Measurements from ENCODE around the gene ACTL8.

The ACTL8 gene, protein sequence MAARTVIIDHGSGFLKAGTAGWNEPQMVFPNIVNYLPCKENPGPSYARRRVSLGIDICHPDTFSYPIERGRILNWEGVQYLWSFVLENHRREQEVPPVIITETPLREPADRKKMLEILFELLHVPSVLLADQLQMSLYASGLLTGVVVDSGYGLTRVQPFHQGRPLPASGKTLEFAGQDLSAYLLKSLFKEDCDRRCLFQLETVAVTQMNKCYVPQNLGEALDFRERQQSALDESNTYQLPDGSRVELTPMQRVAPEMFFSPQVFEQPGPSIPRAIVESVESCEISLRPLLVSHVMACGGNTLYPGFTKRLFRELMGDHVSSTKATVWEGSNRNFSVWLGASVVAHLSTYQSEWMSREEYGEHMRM

GRCh38 chr1:17755120-17755519, at the start of gene ACTL8:
TSS of gene ACTL8 (plus strand) at chr1:17755333. CDS start at chr1:17823009, 67,676 bp downstream.
- DNase-seq (ENCODE audit: low read depth): no peak

- DNase-seq (ENCODE audit: low read depth): no peak
Observed at GRCh38 chr1:17706445-17706844, 48.7 kb upstream of the ACTL8 start.

- no peak for DNase-seq (ENCODE audit: low read depth)
Observed at GRCh38 chr1:17709981-17710380, 45.2 kb upstream of the ACTL8 start.

- no peak for DNase-seq (ENCODE audit: low read depth)
Observed at GRCh38 chr1:17710889-17711576, 44.1 kb upstream of the ACTL8 start.

GRCh38 chr1:17711577-17711910, 43.6 kb upstream of the ACTL8 start:
- no peak for DNase-seq (ENCODE audit: low read depth)

DNA sequence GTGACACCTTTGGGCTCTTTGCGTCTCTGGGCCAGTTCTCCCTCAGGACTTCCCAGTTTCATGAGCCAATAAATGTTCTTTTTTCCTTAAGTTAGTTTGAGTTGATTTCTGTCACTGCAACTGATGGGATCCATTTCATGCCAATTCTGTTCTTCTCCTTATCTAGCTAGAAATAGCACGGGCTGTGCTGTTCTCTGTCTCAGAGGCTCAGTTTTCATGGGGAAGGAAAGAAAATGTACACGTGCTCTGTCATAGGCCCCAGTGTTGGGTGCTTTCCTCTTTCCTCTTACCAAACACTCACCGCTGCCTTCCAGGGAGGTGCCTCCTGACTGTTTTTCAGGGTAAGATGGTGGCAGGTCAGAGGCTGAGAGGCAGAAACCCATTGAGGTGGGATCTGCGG, 43.2 kb upstream of the ACTL8 start:
- DNase-seq (ENCODE audit: low read depth): no peak

DNA sequence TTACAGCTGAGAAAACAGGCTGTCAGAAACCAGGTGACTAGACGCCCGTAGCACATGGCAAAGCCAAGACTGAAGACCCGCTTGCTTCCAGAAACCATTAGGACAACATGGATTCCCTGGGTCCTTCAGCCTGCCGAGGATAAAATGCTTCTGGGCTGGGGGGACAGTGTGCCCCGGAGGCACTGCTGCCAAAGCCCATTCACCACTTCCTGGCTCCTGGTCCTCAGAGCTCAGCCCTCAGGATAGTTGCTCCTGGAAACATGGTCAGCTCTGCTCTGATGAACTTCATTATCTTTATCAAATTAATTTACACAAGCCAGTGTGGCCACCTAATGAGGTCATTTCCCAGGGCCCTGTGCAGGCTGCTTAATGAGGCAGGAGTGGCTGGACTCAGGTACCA, 41.1 kb upstream of the ACTL8 start:
- no peak for DNase-seq (ENCODE audit: low read depth)

DNA sequence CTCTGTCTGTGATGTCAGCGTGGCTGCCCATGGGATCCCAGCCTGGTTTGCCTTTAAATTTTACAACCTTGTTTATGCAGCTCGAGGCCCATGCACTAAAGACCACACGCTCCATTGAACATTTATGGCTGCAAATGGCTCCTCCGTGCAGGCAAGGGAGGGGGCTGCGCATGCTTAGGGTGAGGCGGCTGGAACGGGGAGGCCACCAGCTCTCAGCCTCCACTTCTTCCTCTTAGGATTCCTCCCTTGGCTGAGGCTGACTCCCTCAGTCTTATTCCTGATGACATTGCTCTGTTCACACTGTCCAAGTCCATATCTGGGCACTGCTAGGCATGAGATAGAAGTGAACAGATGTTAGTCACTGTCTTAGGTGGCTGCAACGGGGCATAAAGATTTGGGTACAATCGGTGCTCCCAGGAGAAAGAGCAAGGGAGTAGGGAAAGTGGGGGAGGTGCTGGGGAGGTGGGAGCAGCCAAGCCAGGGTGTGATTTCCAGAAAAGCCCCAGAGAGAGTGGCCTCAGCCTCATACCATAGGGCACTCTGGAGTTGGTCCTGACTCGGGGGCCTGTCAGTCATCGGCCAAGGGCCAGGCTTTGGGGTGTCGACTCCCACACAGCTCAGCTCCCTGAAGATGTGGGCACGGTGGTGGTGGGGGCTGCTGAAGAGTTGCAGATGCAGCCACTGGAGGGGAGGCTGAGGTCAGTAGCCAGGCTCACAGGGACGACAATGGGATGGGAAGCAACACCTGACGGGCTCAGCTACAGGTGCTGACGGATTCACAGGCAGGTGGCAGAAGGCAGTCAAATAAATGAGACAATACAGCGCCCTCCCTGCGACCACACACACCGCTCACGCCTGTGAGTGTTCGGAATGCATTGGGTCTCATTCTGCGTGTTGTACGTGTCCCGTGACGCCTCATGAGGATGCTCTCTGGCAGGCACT, 37.3 kb upstream of the ACTL8 start:
- DNase-seq (ENCODE audit: low read depth): no peak

DNA sequence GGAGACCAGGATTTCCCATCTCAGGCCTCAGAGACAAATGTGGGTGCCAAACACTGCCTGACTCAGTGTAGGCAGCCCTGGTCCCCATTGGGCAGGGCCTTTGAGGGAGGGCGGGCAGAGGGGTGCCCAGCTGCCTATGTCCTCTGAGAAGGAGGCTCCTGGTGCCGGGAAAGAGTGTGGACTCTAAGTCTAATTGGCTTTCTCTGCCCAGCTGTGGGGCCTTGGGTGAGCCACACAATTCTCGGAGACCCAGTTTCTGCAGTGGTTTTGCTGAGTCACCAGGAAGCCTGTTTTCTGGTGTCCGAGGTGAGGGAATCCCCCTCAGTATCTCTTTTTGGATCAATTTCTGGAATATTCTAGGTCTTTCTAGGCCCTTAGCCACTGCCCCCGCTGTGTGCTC, 35.3 kb upstream of the ACTL8 start:
- DNase-seq (ENCODE audit: low read depth): peak; percentile 54

GRCh38 chr1:17721444-17721843, 33.7 kb upstream of the ACTL8 start:
- no peak for DNase-seq (ENCODE audit: low read depth)

GRCh38 chr1:17723684-17724083, 31.4 kb upstream of the ACTL8 start:
- DNase-seq (ENCODE audit: low read depth): no peak

- DNase-seq (ENCODE audit: low read depth): no peak
Observed at GRCh38 chr1:17724150-17724549, 31.0 kb upstream of the ACTL8 start.

DNA sequence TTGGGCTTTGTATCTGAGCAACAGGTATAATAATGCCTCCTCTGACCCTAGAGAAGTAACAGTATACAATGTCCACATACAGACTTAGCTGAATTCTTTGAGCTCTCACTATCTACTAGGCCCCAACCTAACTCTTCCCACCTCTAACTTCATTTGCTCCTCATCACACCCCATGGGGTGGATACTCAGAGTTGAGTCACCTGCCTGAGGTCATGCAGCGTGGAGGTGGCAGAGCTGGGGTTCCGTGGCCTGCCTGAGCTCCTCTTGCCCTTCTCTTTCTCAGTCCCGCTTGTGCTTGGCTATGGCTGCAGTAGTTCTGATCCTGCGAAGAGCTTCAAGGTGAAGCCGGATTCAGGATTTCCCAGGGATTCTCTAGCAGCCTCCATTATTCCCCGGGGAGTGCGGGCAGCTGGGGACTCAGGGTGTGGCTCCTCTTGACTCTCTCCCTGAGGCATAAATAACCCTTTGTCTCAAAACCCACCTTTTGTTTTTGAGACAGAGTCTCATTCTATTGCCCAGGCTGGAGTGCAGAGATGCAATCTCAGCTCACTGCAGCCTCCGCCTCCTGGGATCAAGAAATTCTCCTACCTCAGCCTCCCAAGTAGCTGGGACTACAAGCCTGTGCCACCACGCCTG, 29.9 kb upstream of the ACTL8 start:
- no peak for DNase-seq (ENCODE audit: low read depth)

DNA sequence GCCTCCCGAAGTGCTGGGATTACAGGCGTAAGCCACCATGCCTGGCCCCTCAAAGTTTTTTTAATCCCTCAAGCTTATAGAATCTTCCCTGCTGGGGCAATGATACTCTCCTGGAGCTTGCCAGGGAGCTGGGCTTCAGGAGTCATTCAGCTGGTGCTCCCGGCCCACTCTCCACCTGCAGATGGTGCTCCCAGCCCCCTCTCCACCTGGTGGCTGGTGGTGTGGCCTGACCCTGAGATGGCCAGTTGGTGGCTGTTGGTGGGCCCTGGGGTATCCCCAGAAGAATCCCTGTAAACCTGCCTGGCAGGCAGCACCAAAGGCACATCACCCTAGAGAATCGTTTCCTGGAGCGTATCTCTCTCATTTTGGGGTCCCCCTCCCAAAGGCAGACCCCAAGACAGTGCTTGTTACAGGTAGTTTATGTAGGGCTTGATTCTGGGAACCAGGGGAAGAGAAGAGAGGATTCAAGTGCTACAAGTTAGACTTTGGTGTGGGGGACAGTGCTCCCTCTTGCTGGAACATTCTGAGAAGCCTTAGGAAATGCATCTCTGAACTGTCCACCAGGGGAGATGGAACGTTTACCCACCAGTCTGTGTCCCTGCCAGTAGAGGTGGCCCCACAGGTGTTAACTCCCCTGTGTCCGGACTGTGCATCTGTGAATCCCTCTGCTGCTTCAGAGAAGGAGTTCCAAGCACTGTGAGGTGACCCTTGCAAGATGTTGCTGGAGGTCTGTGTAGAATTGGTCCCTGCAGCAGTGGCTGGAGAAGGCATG, 29.1 kb upstream of the ACTL8 start:
- no peak for DNase-seq (ENCODE audit: low read depth)

GRCh38 chr1:17728123-17728712, 26.9 kb upstream of the ACTL8 start:
- no peak for DNase-seq (ENCODE audit: low read depth)

DNA sequence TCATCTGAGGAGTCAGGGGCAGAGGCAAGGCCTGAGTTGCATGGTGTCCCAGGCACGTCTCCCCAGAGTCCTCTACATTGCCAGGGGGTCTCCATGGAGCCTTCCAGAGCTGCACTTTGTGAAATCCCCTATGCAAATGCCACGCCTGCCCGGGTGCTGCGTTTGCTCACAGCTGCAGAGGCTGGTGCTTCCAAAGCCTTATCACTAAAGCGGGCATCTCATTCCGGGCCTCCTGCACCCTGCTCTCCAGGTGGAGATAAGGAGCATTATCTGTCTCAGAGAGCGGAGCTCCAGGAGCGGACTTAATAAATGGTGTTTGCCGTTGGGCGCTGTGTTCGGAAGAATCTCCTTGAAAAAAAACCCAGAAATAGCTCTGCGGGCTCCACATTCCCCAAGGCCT, 25.9 kb upstream of the ACTL8 start:
- no peak for DNase-seq (ENCODE audit: low read depth)

DNA sequence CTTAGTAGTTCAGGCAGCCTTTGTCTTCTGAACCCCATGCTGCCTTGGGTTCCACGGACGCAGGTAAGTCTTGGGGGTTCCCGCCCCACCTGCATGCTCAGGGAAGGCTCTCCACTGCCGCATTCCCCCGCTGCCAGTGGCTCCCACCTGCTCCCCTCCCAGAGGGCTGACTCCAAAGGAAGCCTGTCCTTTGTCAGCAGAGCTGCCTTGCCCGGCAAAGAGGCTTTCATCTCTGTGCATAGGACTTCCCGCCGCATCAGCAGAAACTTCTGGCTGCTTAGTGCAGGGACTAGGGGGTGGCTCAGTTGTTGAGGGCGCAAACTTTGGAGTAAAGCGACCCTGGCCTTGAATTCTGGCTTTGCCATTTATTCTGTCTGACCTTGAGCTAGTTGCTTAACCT, 25.2 kb upstream of the ACTL8 start:
- DNase-seq (ENCODE audit: low read depth): no peak

DNA sequence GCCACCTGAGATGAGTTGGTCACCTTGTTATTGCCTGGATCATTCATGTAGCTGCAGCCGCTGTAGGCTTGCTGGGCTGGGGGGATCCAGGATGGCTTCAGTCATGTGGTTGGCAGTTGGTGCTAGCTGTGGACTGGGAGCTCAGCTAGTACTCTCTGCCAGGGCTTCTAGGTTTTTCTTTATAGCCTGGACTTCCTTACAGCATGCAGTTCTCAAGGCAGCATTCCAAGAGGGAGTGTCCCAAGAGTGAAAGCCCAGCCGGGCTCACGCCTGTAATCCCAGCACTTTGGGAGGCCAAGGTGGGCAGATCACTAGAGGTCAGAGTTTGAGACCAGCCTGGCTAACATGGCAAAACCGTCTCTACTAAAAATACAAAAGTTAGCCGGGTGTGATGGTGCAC, 23.7 kb upstream of the ACTL8 start:
- no peak for DNase-seq (ENCODE audit: low read depth)

DNA sequence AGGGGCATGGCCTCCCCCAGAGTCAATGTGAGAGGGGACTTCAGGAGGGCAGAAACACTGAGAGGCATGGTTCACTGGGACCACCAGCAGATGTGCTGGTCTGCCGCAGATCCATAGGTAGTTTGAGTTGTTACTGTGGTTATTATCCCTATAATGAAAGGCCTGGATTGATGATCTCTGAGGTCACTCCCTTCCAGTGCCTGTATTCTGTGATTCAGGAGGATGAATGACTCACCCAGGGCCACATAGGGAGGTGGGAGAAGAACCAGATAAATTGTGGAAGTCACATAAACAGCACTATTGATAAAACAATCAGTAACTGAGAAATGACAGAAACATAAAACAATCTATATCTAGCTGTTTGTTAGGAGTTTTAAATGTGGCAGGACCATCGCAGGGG, 22.7 kb upstream of the ACTL8 start:
- DNase-seq (ENCODE audit: low read depth): peak; percentile 23

DNA sequence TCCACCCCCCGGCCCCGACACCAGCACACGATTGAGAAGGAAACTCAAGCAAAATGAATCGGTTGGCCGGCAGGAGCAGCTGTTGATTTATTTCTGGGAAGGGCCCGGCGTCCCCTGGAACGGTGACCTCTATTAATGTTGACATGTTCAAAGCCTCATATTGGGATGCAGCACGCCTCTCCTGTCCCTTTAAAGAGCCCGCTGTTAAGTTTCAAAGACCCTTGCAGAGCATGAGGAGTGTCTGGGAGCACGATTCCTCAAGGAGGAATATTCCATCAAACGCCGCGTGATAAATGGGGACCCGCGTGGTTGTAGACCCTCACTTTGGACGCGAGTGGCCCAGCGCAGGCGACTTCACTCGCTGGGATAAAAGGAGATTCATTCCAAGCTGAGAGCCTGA, 21.5 kb upstream of the ACTL8 start:
- no peak for DNase-seq (ENCODE audit: low read depth)

- no peak for DNase-seq (ENCODE audit: low read depth)
Observed at GRCh38 chr1:17734609-17735008, 20.5 kb upstream of the ACTL8 start.
